ENCODE results near the gene FN1. TPM values are rescaled to one million over a fixed set of nuclear protein-coding genes. Genes with fewer than 3 reads are reported as not detected.
A peak's percentile ranks its signal among the peaks of the same experiment; 100 is the strongest.

The FN1 gene
- total RNA-seq, 1 experiment from 2014 or later, result 1,570 TPM

- H3K27ac ChIP-seq (ENCODE audit: low read depth, low read length, poor library complexity, severe bottlenecking), result peak overlapping the region; percentile 89
- ChIA-PET CTCF (interaction anchor here (0.6 kb wide), 1 partner anchor 138 kb away, joined by 8 read pairs; no protein-coding TSS in a partner anchor), POLR2A (ENCODE audit: low non-redundant PET) (no interaction called here)
- peak overlapping the region; percentile 88 for H3K4me3 ChIP-seq (ENCODE audit: low read depth, low read length, poor library complexity, severe bottlenecking)
- no TSS peak for BruUV-seq (replicated peaks)
- intact Hi-C loops (cut with micrococcal nuclease; ENCODE audit: unreplicated experiment), result loop anchor here (1.0 to 5.0 kb wide), 2 partner anchors 101 to 352 kb away; no protein-coding TSS in a partner anchor
- peaks cover 34% of the 10 kb centered on the region for H3K4me1 ChIP-seq (ENCODE audit: insufficient read depth, low read length, poor library complexity, severe bottlenecking)
- peak; percentile 69 for DNase-seq (ENCODE audit: low spot score)
- no peaks in the 10 kb centered on the region for H3K9me3 ChIP-seq (ENCODE audit: low read depth, low read length, poor library complexity, severe bottlenecking)
- peaks cover 44% of the 10 kb centered on the region for H3K36me3 ChIP-seq (ENCODE audit: insufficient read depth, low read length, poor library complexity, severe bottlenecking)
- TF ChIP-seq CTCF (conservative IDR thresholded peaks at IDR 0.05; ENCODE audit: low read depth, low read length), result no peak
- no peak for TF ChIP-seq EZH2 (IDR thresholded peaks at IDR 0.05; ENCODE audit: borderline replicate concordance, low read depth, low read length, poor library complexity, severe bottlenecking)
- H3K27me3 ChIP-seq (replicated peaks; ENCODE audit: insufficient read depth, low read depth, low read length, poor library complexity), result no peaks in the 10 kb centered on the region
Observed at GRCh38 chr2:215435280-215435869, 493 bp downstream of the FN1 start.

DNA sequence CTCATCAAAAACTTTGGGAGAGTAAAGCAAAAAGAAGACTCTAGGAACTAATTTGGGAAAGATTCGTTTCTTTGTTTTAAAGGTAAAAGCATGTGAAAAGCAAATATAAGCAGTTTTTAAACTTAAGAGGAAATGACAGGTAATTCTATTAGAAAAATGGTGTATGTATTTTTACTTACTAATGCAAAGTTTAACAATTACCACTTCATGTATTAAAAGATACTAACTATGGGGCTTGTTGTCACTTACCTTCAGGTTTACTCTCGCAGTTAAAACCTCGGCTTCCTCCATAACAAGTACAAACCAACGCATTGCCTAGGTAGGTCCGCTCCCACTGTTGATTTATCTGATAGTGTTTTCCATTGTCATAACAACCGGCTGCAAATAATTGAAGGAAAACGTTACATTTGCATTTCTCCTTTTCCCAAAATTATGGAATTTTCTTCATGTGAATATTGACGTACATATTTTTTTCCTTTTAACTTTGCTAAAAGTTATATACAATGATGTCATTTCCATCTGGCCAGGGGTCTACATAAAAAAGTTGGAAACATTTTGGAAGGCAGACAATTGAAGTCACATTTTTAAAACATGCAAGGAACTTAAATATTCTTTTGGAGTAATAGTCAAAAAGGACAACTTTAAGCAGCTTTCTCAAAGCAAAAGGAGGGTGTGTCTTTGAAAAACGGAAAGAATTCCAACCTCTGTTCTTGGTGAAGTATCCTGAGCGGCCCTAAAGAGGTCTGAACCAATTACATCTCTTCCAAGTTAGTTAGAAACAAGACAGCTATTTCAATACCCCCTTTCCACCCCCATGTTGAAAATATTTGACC, 1.2 kb downstream of the FN1 start:
- intact Hi-C loops (cut with micrococcal nuclease; ENCODE audit: unreplicated experiment), result loop anchor here (1.0 to 5.0 kb wide), 2 partner anchors 102 to 353 kb away; no protein-coding TSS in a partner anchor

More for the DNA sequence above, 1.2 kb downstream of the FN1 start:
- DNase-seq (ENCODE audit: low spot score), result no peak
- H3K27me3 ChIP-seq (replicated peaks; ENCODE audit: insufficient read depth, low read depth, low read length, poor library complexity), result no peaks in the 10 kb centered on the region
- peaks cover 32% of the 10 kb centered on the region for H3K4me1 ChIP-seq (ENCODE audit: insufficient read depth, low read length, poor library complexity, severe bottlenecking)
- ChIA-PET CTCF (interaction anchor here (0.6 kb wide), 1 partner anchor 138 kb away, joined by 8 read pairs; no protein-coding TSS in a partner anchor), POLR2A (ENCODE audit: low non-redundant PET) (no interaction called here)
- peaks cover 51% of the 10 kb centered on the region for H3K36me3 ChIP-seq (ENCODE audit: insufficient read depth, low read length, poor library complexity, severe bottlenecking)
- H3K4me3 ChIP-seq (ENCODE audit: low read depth, low read length, poor library complexity, severe bottlenecking), result peak overlapping the region; percentile 88
- TF ChIP-seq CTCF (conservative IDR thresholded peaks at IDR 0.05; ENCODE audit: low read depth, low read length) (no peak), EZH2 (IDR thresholded peaks at IDR 0.05; ENCODE audit: borderline replicate concordance, low read depth, low read length, poor library complexity, severe bottlenecking) (no peak)
- BruUV-seq (replicated peaks), result TSS peak; percentile 59
- H3K9me3 ChIP-seq (ENCODE audit: low read depth, low read length, poor library complexity, severe bottlenecking), result no peaks in the 10 kb centered on the region
- peak overlapping the region; percentile 89 for H3K27ac ChIP-seq (ENCODE audit: low read depth, low read length, poor library complexity, severe bottlenecking)
